Measurements from ENCODE around the gene NAT14.

Gene NAT14

DNA sequence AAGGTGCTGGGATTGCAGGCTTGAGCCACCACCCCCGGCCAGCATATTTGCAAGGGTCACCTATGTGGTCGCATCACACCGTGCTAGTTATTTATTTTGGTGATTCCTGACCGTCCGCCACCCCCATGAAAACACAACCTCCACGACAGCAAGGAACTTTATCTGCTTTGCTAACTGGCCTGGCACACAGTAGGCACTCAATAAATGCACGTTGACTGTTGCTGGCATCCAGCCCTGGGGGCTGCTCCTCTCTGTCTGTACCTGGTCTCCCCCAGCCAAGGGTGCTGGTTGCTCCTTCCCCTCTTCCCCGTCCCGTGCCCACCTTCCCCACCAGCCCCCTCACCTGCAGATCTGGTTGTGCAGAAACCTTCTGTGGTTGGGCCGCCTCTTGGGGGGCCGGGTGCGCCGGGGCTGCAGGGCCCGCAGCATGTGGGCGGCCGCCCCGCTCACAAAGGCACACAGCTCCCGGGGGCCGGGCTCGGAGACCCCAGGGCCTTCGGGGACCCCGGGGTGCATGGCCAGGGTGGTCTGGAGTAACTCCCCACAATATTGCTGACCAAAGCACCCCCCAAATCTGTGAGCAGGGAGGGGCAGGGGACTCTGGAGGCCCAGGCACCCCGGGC lies 20.8 kb upstream of the NAT14 start:
- no peak for DNase-seq (ENCODE audit: low read depth)
- no peak overlapping the region for H3K4me3 ChIP-seq (ENCODE audit: low read depth, low read length)
- in situ Hi-C loops (cut with HindIII; ENCODE audit: low sequenced_read_pairs): no loop called here
- TF ChIP-seq, protein P1, sequence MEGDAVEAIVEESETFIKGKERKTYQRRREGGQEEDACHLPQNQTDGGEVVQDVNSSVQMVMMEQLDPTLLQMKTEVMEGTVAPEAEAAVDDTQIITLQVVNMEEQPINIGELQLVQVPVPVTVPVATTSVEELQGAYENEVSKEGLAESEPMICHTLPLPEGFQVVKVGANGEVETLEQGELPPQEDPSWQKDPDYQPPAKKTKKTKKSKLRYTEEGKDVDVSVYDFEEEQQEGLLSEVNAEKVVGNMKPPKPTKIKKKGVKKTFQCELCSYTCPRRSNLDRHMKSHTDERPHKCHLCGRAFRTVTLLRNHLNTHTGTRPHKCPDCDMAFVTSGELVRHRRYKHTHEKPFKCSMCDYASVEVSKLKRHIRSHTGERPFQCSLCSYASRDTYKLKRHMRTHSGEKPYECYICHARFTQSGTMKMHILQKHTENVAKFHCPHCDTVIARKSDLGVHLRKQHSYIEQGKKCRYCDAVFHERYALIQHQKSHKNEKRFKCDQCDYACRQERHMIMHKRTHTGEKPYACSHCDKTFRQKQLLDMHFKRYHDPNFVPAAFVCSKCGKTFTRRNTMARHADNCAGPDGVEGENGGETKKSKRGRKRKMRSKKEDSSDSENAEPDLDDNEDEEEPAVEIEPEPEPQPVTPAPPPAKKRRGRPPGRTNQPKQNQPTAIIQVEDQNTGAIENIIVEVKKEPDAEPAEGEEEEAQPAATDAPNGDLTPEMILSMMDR (IDR thresholded peaks at IDR 0.05; ENCODE audit: low read depth, low read length, missing control alignments): no peak

GRCh38 chr19:55464662-55465054 lies 20.3 kb upstream of the NAT14 start, which contains the start of gene C19orf85:
TSS of gene C19orf85 (minus strand) at chr19:55464751. CDS start at chr19:55464554, 197 bp downstream.
- TF ChIP-seq, protein P1 (IDR thresholded peaks at IDR 0.05; ENCODE audit: low read depth, low read length, missing control alignments): no peak
- H3K4me3 ChIP-seq (ENCODE audit: low read depth, low read length): no peak within 1 kb of the TSS
- in situ Hi-C loops (cut with HindIII; ENCODE audit: low sequenced_read_pairs): no loop called here
- DNase-seq (ENCODE audit: low read depth): no peak

GRCh38 chr19:55465460-55466240 lies 19.3 kb upstream of the NAT14 start:
- in situ Hi-C loops (cut with HindIII; ENCODE audit: low sequenced_read_pairs): no loop called here
- DNase-seq (ENCODE audit: low read depth): no peak
- no peak overlapping the region for H3K4me3 ChIP-seq (ENCODE audit: low read depth, low read length)
- TF ChIP-seq, protein P1 (IDR thresholded peaks at IDR 0.05; ENCODE audit: low read depth, low read length, missing control alignments): no peak

DNA sequence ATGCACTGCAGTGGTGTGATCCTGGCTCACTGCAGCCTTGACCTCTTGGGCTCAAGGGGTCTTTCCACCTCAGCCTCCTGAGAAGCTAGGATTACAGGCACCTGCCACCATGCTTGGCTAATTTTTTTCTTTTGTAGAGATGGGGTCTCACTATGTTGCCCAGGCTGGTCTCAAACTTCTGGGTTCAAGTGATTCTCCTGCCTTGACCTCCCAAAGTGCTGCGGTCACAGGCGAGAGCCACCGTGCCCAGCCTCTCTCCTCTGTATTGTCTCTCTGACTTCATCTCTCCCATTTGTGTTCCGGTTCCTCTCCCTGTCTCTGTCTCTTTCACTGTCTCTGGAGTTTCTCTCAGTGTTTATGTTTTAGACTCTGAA lies 18.8 kb upstream of the NAT14 start:
- no peak for DNase-seq (ENCODE audit: low read depth)
- TF ChIP-seq, protein P1 (IDR thresholded peaks at IDR 0.05; ENCODE audit: low read depth, low read length, missing control alignments): no peak
- no peak overlapping the region for H3K4me3 ChIP-seq (ENCODE audit: low read depth, low read length)
- in situ Hi-C loops (cut with HindIII; ENCODE audit: low sequenced_read_pairs): no loop called here

- in situ Hi-C loops (cut with HindIII; ENCODE audit: low sequenced_read_pairs): no loop called here
- TF ChIP-seq, protein P1 (IDR thresholded peaks at IDR 0.05; ENCODE audit: low read depth, low read length, missing control alignments): peak; percentile 99
These were observed 17.5 kb upstream of the NAT14 start for GRCh38 chr19:55467236-55468053.

GRCh38 chr19:55468054-55468393 lies 17.0 kb upstream of the NAT14 start:
- no peak for DNase-seq (ENCODE audit: low read depth)
- in situ Hi-C loops (cut with HindIII; ENCODE audit: low sequenced_read_pairs): no loop called here

More at GRCh38 chr19:55467236-55468053, 17.5 kb upstream of the NAT14 start:
- no peak for DNase-seq (ENCODE audit: low read depth)
- no peak overlapping the region for H3K4me3 ChIP-seq (ENCODE audit: low read depth, low read length)

More at GRCh38 chr19:55468054-55468393, 17.0 kb upstream of the NAT14 start:
- TF ChIP-seq, protein P1 (IDR thresholded peaks at IDR 0.05; ENCODE audit: low read depth, low read length, missing control alignments): no peak
- no peak overlapping the region for H3K4me3 ChIP-seq (ENCODE audit: low read depth, low read length)
